Spleen (tissue), 11 donors: Measurements from ENCODE around the gene DNAAF3. TPM values are rescaled to one million over a fixed set of nuclear protein-coding genes. Genes with fewer than 3 reads are reported as not detected.

Experiments used
- DNase-seq: peaks from one replicate; pipeline ENCODE4 v3.0.0-alpha.2; 2020
- H3K27ac ChIP-seq, 8 donors: fragments of 200-600 bp; sonication (generic) in 7 of 8; 1 replicate in 4 of 8; 2 replicates in 4 of 8; pipeline versions ENCODE4 v1.5.0 to v1.8.0; 2016 to 2021; ENCODE audit warnings: inconsistent platforms in 4 of 8, mild to moderate bottlenecking in 4 of 8, moderate library complexity in 1 of 8
- H3K27me3 ChIP-seq, 7 donors: fragments of 200-600 bp; sonication (generic) in 6 of 7; replicated peaks in 1 of 7; 1 replicate in 4 of 7; 2 replicates in 3 of 7; pipeline versions ENCODE4 v1.5.0 to v1.8.0; 2016 to 2021; ENCODE audit warnings: inconsistent platforms in 3 of 7, mild to moderate bottlenecking in 1 of 7
- H3K36me3 ChIP-seq, 6 donors: fragments of 200-600 bp; sonication (generic) in 5 of 6; 1 replicate in 4 of 6; 2 replicates in 2 of 6; pipeline versions ENCODE4 v1.5.0 to v1.8.0; 2016 to 2021; ENCODE audit warnings: inconsistent platforms in 2 of 6
- H3K4me1 ChIP-seq, 6 donors: fragments of 200-600 bp; sonication (generic) in 5 of 6; 1 replicate in 3 of 6; 2 replicates in 3 of 6; pipeline versions ENCODE4 v1.5.0 to v1.8.0; 2016 to 2021; ENCODE audit warnings: inconsistent platforms in 3 of 6
- H3K4me3 ChIP-seq, 8 donors: fragments of 200-600 bp; sonication (generic) in 7 of 8; 1 replicate in 4 of 8; 2 replicates in 4 of 8; pipeline versions ENCODE4 v1.5.0 to v1.8.0; 2016 to 2021; ENCODE audit warnings: inconsistent platforms in 4 of 8, mild to moderate bottlenecking in 4 of 8, moderate library complexity in 2 of 8
- H3K9me3 ChIP-seq, 8 donors: fragments of 200-600 bp; sonication (generic) in 7 of 8; 1 replicate in 4 of 8; 2 replicates in 4 of 8; pipeline versions ENCODE4 v1.5.0 to v1.8.0; 2016 to 2021; ENCODE audit warnings: inconsistent platforms in 4 of 8
- POLR2A ChIP-seq, 3 donors: fragments of 450-650 bp; IDR thresholded peaks; one replicate each; pipeline ENCODE4 v1.5.1; 2017; ENCODE audit warnings: antibody characterized with exemption in 3 of 3, mild to moderate bottlenecking in 1 of 3
- POLR2AphosphoS5 ChIP-seq, 3 donors: sonication (generic); formaldehyde crosslinking; IDR thresholded peaks; one replicate each; pipeline ENCODE4 v1.5.1; 2017; ENCODE audit warnings: antibody characterized with exemption in 3 of 3
- WGBS, 5 donors: extraction: QIAGEN DNeasy Blood & Tissue Kit in 3 of 5; methylation state at CpG; one replicate each; pipeline versions ENCODE4 v1.1.5 to v1.1.7; 2013 to 2018; 5-methylcytosine and 5-hydroxymethylcytosine counted together
- intact Hi-C: fragments of 100-400 bp; cut with DNase I; formaldehyde crosslinking; loops from one replicate; pipeline ENCODE4 v1.15.0; 2023; ENCODE audit warnings: low total_unique reads
- polyA plus RNA-seq, 3 donors: library from polyadenylated mRNA; stranded (reverse); fragments of 200-250 nt; gene quantifications; one replicate each; pipeline ENCODE4 v1.2.1, GENCODE V29; 2013
- total RNA-seq, 7 donors: library from RNA; depleted of rRNA in 3 of 7; stranded (reverse); fragments of >200 nt in 3 of 7; fragmentation: NEBNext Ultra II Directional in 4 of 7; extraction: Animal tissue kit (Norgen Biotek cat#: 25700) in 4 of 7; gene quantifications; one replicate each; pipeline versions ENCODE4 v1.1.0 to v1.2.1, GENCODE V29; 2016 to 2021
- TF ChIP-seq, protein P1 (sequence below), 11 experiments: fragments of 200-600 bp in 7 of 11; fragments of 450-650 bp in 4 of 11; sonication (generic) in 4 of 11; IDR thresholded peaks in 8 of 11; conservative IDR thresholded peaks in 3 of 11; 1 replicate in 7 of 11; 2 replicates in 4 of 11; pipeline versions ENCODE4 v1.4.0 to v1.8.0; 2016 to 2021; ENCODE audit warnings: antibody characterized with exemption in 11 of 11, inconsistent platforms in 4 of 11, mild to moderate bottlenecking in 1 of 11
- donor health status: healthy with polysubstance abuse.
- donor health status: DM: no; HTN: no; CAD: no; lungs with moderate emphysema.
- donor health status: DM: no; HTN: no; CAD: no.
- donor health status: Bipolar disorder and iron deficiency.
- donor health status: healthy.
- donor health status: DM: no; HTN: no; CAD: no.
- donor health status: DM: yes; HTN: yes; CAD: no.

The DNAAF3 gene
- total and polyA plus RNA-seq, 10 donors, result 0.28 to 1.1 (median 0.69) TPM; not detected in 2

GRCh38 chr19:55145232-55145631 lies 21.2 kb downstream of the DNAAF3 start:
- TF ChIP-seq POLR2A (IDR thresholded peaks at IDR 0.05) (no peak), POLR2AphosphoS5 (IDR thresholded peaks at IDR 0.05) (no peak)
- TF ChIP-seq, protein P1, sequence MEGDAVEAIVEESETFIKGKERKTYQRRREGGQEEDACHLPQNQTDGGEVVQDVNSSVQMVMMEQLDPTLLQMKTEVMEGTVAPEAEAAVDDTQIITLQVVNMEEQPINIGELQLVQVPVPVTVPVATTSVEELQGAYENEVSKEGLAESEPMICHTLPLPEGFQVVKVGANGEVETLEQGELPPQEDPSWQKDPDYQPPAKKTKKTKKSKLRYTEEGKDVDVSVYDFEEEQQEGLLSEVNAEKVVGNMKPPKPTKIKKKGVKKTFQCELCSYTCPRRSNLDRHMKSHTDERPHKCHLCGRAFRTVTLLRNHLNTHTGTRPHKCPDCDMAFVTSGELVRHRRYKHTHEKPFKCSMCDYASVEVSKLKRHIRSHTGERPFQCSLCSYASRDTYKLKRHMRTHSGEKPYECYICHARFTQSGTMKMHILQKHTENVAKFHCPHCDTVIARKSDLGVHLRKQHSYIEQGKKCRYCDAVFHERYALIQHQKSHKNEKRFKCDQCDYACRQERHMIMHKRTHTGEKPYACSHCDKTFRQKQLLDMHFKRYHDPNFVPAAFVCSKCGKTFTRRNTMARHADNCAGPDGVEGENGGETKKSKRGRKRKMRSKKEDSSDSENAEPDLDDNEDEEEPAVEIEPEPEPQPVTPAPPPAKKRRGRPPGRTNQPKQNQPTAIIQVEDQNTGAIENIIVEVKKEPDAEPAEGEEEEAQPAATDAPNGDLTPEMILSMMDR (IDR thresholded peaks at IDR 0.05 in 8 of 11, conservative IDR thresholded peaks at IDR 0.05 in 3 of 11), result no peak
- Histone ChIP-seq H3K4me1 (peaks cover 0 to 35% (median 19%) of the 10 kb centered on the region in 6 donors), H3K36me3 (no peaks in the 10 kb centered on the region), H3K4me3 (peak overlapping the region in 1 of 8 donors; percentile 56), H3K9me3 (no peaks in the 10 kb centered on the region), H3K27ac (no peak overlapping the region), H3K27me3 (peaks cover 4 to 96% (median 73%) of the 10 kb centered on the region in 7 donors)
- no peak for DNase-seq
- intact Hi-C loops, result loop anchor here (10.0 kb wide), 1 partner anchor 360 kb away; no protein-coding TSS in a partner anchor
- WGBS, 5 donors, result 7 to 13% (median 9%) methylated on average over 3 of the region's 3 CpGs

- H3K4me3 ChIP-seq, result no peak overlapping the region
- H3K27ac ChIP-seq, result no peak overlapping the region
- WGBS, 5 donors, result 12 to 53% (median 25%) methylated on average over 12 to 21 of the region's 21 CpGs
- H3K4me1 ChIP-seq, result peaks cover 0 to 35% (median 17%) of the 10 kb centered on the region in 6 donors
- intact Hi-C loops, result loop anchor here (10.0 kb wide), 1 partner anchor 363 kb away; no protein-coding TSS in a partner anchor
- no peak for DNase-seq
- no peaks in the 10 kb centered on the region for H3K36me3 ChIP-seq
- TF ChIP-seq POLR2A (IDR thresholded peaks at IDR 0.05), result no peak
- TF ChIP-seq, protein P1 (IDR thresholded peaks at IDR 0.05 in 8 of 11, conservative IDR thresholded peaks at IDR 0.05 in 3 of 11), result no peak
- no peak for TF ChIP-seq POLR2AphosphoS5 (IDR thresholded peaks at IDR 0.05)
- peaks cover 2 to 99% (median 61%) of the 10 kb centered on the region in 7 donors for H3K27me3 ChIP-seq
- H3K9me3 ChIP-seq, result no peaks in the 10 kb centered on the region
Observed at GRCh38 chr19:55141696-55142095, 24.7 kb downstream of the DNAAF3 start.

DNA sequence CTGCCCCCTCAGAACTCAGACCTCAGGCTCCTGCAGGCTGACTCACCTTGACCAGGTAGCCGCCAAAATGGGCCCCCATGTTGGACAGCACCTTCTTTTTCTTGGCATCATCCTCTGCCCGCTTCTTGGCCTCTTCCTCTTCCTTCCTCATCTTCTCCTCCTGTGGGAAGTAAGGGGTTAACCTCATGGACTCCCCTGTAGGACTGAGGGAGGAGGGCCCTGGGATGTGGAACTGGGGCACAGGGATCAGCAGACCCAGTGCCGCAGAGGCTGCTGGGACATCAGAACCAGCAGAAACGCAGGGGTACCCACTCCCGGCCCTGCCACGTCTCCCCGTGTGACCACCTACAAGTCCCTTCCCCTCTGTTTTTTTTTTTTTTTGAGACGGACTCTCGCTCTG lies 28.5 kb downstream of the DNAAF3 start:
- 55 to 66% (median 59%) methylated on average over 9 of the region's 9 CpGs for WGBS, 5 donors
- Histone ChIP-seq H3K9me3 (no peaks in the 10 kb centered on the region), H3K36me3 (no peaks in the 10 kb centered on the region), H3K4me3 (no peak overlapping the region), H3K27ac (no peak overlapping the region), H3K4me1 (peaks cover 0 to 29% (median 14%) of the 10 kb centered on the region in 6 donors), H3K27me3 (peaks cover 0 to 96% (median 29%) of the 10 kb centered on the region in 7 donors)
- TF ChIP-seq POLR2A (IDR thresholded peaks at IDR 0.05) (no peak), POLR2AphosphoS5 (IDR thresholded peaks at IDR 0.05) (no peak)
- TF ChIP-seq, protein P1 (IDR thresholded peaks at IDR 0.05 in 8 of 11, conservative IDR thresholded peaks at IDR 0.05 in 3 of 11), result no peak
- intact Hi-C loops, result no loop called here
- DNase-seq, result no peak

GRCh38 chr19:55136399-55137102 lies 29.9 kb downstream of the DNAAF3 start:
- no peak for DNase-seq
- TF ChIP-seq POLR2A (IDR thresholded peaks at IDR 0.05) (no peak), POLR2AphosphoS5 (IDR thresholded peaks at IDR 0.05) (no peak)
- TF ChIP-seq, protein P1 (IDR thresholded peaks at IDR 0.05 in 8 of 11, conservative IDR thresholded peaks at IDR 0.05 in 3 of 11), result no peak
- Histone ChIP-seq H3K4me3 (no peak overlapping the region), H3K27ac (no peak overlapping the region), H3K36me3 (no peaks in the 10 kb centered on the region), H3K4me1 (peaks cover 0 to 29% (median 13%) of the 10 kb centered on the region in 6 donors), H3K27me3 (peaks cover 0 to 96% (median 15%) of the 10 kb centered on the region in 7 donors), H3K9me3 (no peaks in the 10 kb centered on the region)
- WGBS, 5 donors, result 82 to 92% (median 85%) methylated on average over 16 to 17 of the region's 17 CpGs
- intact Hi-C loops, result no loop called here
